AG10803 (cell line): ENCODE results near the gene DIAPH2.

Experiments used
- DNase-seq: peaks from one replicate; pipeline ENCODE4 v3.0.0; 2010; ENCODE audit warnings: low read depth
- H3K4me3 ChIP-seq: 2 replicates; pipeline ENCODE4 v1.5.1; 2011; ENCODE audit warnings: mild to moderate bottlenecking, low read length, control low read depth
- TF ChIP-seq, protein P1 (sequence below): conservative IDR thresholded peaks from 2 replicates; pipeline ENCODE4 v1.5.1; 2011; ENCODE audit warnings: mild to moderate bottlenecking, low read length, control low read depth, inconsistent platforms

Gene DIAPH2

GRCh38 chrX:97629597-97629985, 944.9 kb downstream of the DIAPH2 start:
- TF ChIP-seq, protein P1, sequence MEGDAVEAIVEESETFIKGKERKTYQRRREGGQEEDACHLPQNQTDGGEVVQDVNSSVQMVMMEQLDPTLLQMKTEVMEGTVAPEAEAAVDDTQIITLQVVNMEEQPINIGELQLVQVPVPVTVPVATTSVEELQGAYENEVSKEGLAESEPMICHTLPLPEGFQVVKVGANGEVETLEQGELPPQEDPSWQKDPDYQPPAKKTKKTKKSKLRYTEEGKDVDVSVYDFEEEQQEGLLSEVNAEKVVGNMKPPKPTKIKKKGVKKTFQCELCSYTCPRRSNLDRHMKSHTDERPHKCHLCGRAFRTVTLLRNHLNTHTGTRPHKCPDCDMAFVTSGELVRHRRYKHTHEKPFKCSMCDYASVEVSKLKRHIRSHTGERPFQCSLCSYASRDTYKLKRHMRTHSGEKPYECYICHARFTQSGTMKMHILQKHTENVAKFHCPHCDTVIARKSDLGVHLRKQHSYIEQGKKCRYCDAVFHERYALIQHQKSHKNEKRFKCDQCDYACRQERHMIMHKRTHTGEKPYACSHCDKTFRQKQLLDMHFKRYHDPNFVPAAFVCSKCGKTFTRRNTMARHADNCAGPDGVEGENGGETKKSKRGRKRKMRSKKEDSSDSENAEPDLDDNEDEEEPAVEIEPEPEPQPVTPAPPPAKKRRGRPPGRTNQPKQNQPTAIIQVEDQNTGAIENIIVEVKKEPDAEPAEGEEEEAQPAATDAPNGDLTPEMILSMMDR: no peak
- no peak for DNase-seq
- no peak overlapping the region for H3K4me3 ChIP-seq

- no peak overlapping the region for H3K4me3 ChIP-seq
- TF ChIP-seq, protein P1: no peak
- DNase-seq: no peak
Measured at GRCh38 chrX:97633798-97634197, 949.2 kb downstream of the DIAPH2 start.

- no peak for DNase-seq
- no peak overlapping the region for H3K4me3 ChIP-seq
- TF ChIP-seq, protein P1: no peak
Measured at GRCh38 chrX:97636473-97637140, 952.0 kb downstream of the DIAPH2 start.

GRCh38 chrX:97637289-97637688, 952.6 kb downstream of the DIAPH2 start:
- peak; percentile 0 for DNase-seq
- TF ChIP-seq, protein P1: no peak
- no peak overlapping the region for H3K4me3 ChIP-seq

DNA sequence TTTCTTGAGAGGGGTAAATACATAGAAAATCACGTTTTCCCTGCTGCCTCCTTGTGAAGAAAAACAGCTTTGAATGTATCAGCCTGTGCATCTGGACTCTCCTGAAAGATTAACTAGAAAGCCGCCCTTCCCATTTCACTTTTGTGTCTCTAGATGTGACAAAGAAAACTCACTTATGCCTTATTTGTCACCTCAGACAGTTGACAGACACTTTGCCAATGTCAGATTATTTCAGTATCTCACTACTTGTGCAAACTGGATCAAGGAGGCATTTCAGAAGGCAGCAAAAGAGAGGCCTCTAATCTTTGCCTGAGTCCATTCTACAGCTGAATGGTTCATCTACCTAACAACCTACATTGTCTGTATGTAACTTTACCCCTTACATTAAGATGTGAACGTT, 954.0 kb downstream of the DIAPH2 start:
- TF ChIP-seq, protein P1: no peak
- no peak overlapping the region for H3K4me3 ChIP-seq
- no peak for DNase-seq

DNA sequence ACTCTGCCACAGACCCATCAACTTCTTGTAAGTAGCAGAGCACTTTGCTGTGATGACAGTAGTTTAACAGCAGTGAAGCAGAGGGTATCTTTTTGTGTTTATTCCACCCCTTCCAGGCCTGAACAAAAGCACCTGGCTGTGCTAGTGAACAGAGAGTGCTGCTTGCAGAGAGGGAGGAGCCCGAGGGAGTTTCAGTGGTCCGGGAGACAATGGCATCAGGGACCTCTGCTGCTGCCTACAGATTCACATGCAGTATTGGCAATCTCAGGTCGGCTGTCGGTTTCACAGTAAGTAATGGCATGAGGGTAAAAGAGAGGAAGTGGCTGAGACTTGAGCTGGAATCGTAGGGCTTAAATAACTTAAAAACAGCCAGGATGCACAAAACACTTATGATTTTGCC, 954.9 kb downstream of the DIAPH2 start:
- TF ChIP-seq, protein P1: no peak
- no peak for DNase-seq
- H3K4me3 ChIP-seq: no peak overlapping the region
